IMR-90 (cell line): ENCODE results near the gene PAK5. TPM values are rescaled to one million over a fixed set of nuclear protein-coding genes. Genes with fewer than 3 reads are reported as not detected.
A peak's percentile ranks its signal among the peaks of the same experiment; 100 is the strongest.

Source experiments
- ATAC-seq: fragments of 200-7000 bp; cut with Tn5 transposase; 2 replicates; pipeline ENCODE4 v1.9.1; 2020; ENCODE audit warnings: low read depth, mild to moderate bottlenecking, moderate library complexity
- BruUV-seq: library from RNA; stranded (reverse); fragments of 400-500 nt; replicated peaks from 2 replicates; lab custom pipeline; 2021; lab: Mats Ljungman, UMichigan
- CTCF ChIA-PET: fragments of 300-600 bp; formaldehyde crosslinking; extraction: SDS; loops from one replicate; lab custom pipeline; 2021; ENCODE audit warnings: antibody characterized with exemption; lab: Yijun Ruan, JAX
- POLR2A ChIA-PET: fragments of 300-600 bp; sonication (Branson Sonifier 250); formaldehyde crosslinking; loops from one replicate; lab custom pipeline; 2022; ENCODE audit warnings: antibody characterized with exemption; ENCODE audit not compliant: unreplicated experiment; lab: Charles Lee
- DNase-seq: peaks from one replicate; pipeline ENCODE4 v3.0.0; 2013
- H2AFZ ChIP-seq: replicated peaks from 2 replicates; pipeline ENCODE3; 2013; ENCODE audit warnings: low read length, mild to moderate bottlenecking; ENCODE audit not compliant: poor library complexity
- H2AK5ac ChIP-seq: 2 replicates; pipeline ENCODE4 v1.6.1; 2013; ENCODE audit warnings: low read depth, low read length, inconsistent platforms
- H2AK9ac ChIP-seq: replicated peaks from 2 replicates; pipeline ENCODE3; 2013; ENCODE audit warnings: mild to moderate bottlenecking, low read depth, low read length, moderate library complexity; ENCODE audit not compliant: poor library complexity
- H2BK120ac ChIP-seq: 2 replicates; pipeline ENCODE4 v1.6.1; 2013; ENCODE audit warnings: low read depth, low read length, inconsistent platforms
- H2BK15ac ChIP-seq: 3 replicates; pipeline ENCODE4 v1.6.1; 2013; ENCODE audit warnings: low read depth, low read length, inconsistent platforms
- H2BK20ac ChIP-seq: 2 replicates; pipeline ENCODE4 v1.6.1; 2013; ENCODE audit warnings: low read depth, mild to moderate bottlenecking, inconsistent platforms, low read length, moderate library complexity
- H2BK5ac ChIP-seq: 2 replicates; pipeline ENCODE4 v1.6.1; 2013; ENCODE audit warnings: mild to moderate bottlenecking, low read depth, low read length, inconsistent platforms; ENCODE audit not compliant: poor library complexity, severe bottlenecking
- H3K14ac ChIP-seq: replicated peaks from 2 replicates; pipeline ENCODE4 v1.6.1; 2013; ENCODE audit warnings: low read depth, low read length, inconsistent platforms
- H3K18ac ChIP-seq: 2 replicates; pipeline ENCODE4 v1.6.1; 2013; ENCODE audit warnings: low read depth, low read length, control low read depth
- H3K23ac ChIP-seq: 2 replicates; pipeline ENCODE4 v1.6.1; 2013; ENCODE audit warnings: low read depth, low read length, inconsistent platforms
- H3K27ac ChIP-seq: 2 replicates; pipeline ENCODE4 v1.5.1; 2013; ENCODE audit warnings: mild to moderate bottlenecking, control low read depth, low read length; ENCODE audit not compliant: insufficient read depth
- H3K27me3 ChIP-seq: 2 replicates; pipeline ENCODE4 v1.6.1; 2013; ENCODE audit warnings: low read length; ENCODE audit not compliant: control insufficient read depth, insufficient read depth
- H3K36me3 ChIP-seq: 2 replicates; pipeline ENCODE4 v1.6.1; 2013; ENCODE audit warnings: low read length, mixed read lengths; ENCODE audit not compliant: control insufficient read depth, insufficient read depth
- H3K4ac ChIP-seq: 2 replicates; pipeline ENCODE4 v1.6.1; 2013; ENCODE audit warnings: low read depth, low read length, inconsistent platforms
- H3K4me1 ChIP-seq: 2 replicates; pipeline ENCODE4 v1.6.1; 2013; ENCODE audit warnings: low read length, mixed read lengths; ENCODE audit not compliant: control insufficient read depth, insufficient read depth
- H3K4me2 ChIP-seq: 2 replicates; pipeline ENCODE4 v1.6.1; 2013; ENCODE audit warnings: low read depth, mild to moderate bottlenecking, control low read depth, low read length, moderate library complexity
- H3K4me3 ChIP-seq: 2 replicates; pipeline ENCODE4 v1.5.1; 2013; ENCODE audit warnings: low read depth, mild to moderate bottlenecking, control low read depth, low read length, moderate library complexity; ENCODE audit not compliant: insufficient read depth
- H3K56ac ChIP-seq: 2 replicates; pipeline ENCODE4 v1.6.1; 2013; ENCODE audit warnings: low read length, inconsistent platforms; ENCODE audit not compliant: insufficient read depth; ENCODE audit errors: extremely low read depth
- H3K79me1 ChIP-seq, 2 experiments: 2 replicates each; pipeline ENCODE4 v1.6.1; 2013; ENCODE audit warnings: low read length in 2 of 2, inconsistent platforms in 1 of 2, low read depth in 1 of 2
- H3K9ac ChIP-seq: 2 replicates; pipeline ENCODE4 v1.6.1; 2013; ENCODE audit warnings: low read depth, low read length, control low read depth
- H3K9me1 ChIP-seq: 2 replicates; pipeline ENCODE4 v1.6.1; 2013; ENCODE audit warnings: low read length, inconsistent platforms; ENCODE audit not compliant: insufficient read depth
- H3K9me3 ChIP-seq: 2 replicates; pipeline ENCODE4 v1.6.1; 2013; ENCODE audit warnings: low read length; ENCODE audit not compliant: control insufficient read depth, insufficient read depth
- H4K20me1 ChIP-seq: 2 replicates; pipeline ENCODE4 v1.6.1; 2013; ENCODE audit warnings: low read length, inconsistent platforms; ENCODE audit not compliant: insufficient read depth
- H4K5ac ChIP-seq: 2 replicates; pipeline ENCODE4 v1.6.1; 2013; ENCODE audit warnings: mild to moderate bottlenecking, low read depth, low read length, control low read depth
- H4K8ac ChIP-seq, 2 experiments: 2 replicates each; pipeline ENCODE4 v1.6.1; 2013; ENCODE audit warnings: low read depth in 2 of 2, low read length in 2 of 2, control low read depth in 1 of 2, inconsistent platforms in 1 of 2
- H4K91ac ChIP-seq: 2 replicates; pipeline ENCODE4 v1.6.1; 2013; ENCODE audit warnings: low read depth, low read length, inconsistent platforms; ENCODE audit not compliant: insufficient read depth
- BHLHE40 ChIP-seq: fragments of 150-350 bp; IDR thresholded peaks from 2 replicates; pipeline ENCODE4 v1.6.1; 2016; ENCODE audit warnings: mild to moderate bottlenecking, low read depth, low read length
- CHD1 ChIP-seq: IDR thresholded peaks from 2 replicates; pipeline ENCODE4 v1.6.1; 2012; ENCODE audit warnings: low read depth, low read length, improper control_type of control experiment
- MAFK ChIP-seq: IDR thresholded peaks from 2 replicates; pipeline ENCODE4 v1.6.1; 2012; ENCODE audit warnings: low read depth, low read length, improper control_type of control experiment
- NFE2L2 ChIP-seq: fragments of 150-350 bp; IDR thresholded peaks from 2 replicates; pipeline ENCODE4 v1.6.1; 2016; ENCODE audit warnings: low read depth, mild to moderate bottlenecking, low read length
- RAD21 ChIP-seq: IDR thresholded peaks from 2 replicates; pipeline ENCODE4 v1.6.1; 2012; ENCODE audit warnings: low read length, improper control_type of control experiment
- RCOR1 ChIP-seq: IDR thresholded peaks from 2 replicates; pipeline ENCODE4 v1.6.1; 2012; ENCODE audit warnings: mild to moderate bottlenecking, low read length, improper control_type of control experiment; ENCODE audit not compliant: insufficient replicate concordance
- RFX5 ChIP-seq: IDR thresholded peaks from 2 replicates; pipeline ENCODE4 v1.8.0; 2012; ENCODE audit warnings: low read depth, mild to moderate bottlenecking, low read length, moderate library complexity
- SMC3 ChIP-seq: fragments of 150-350 bp; IDR thresholded peaks from 2 replicates; pipeline ENCODE4 v1.6.1; 2016; ENCODE audit warnings: low read depth, mild to moderate bottlenecking, antibody characterized with exemption, low read length, moderate library complexity
- WGBS, 2 experiments: methylation state at CpG; one replicate each; pipeline versions ENCODE4 v1.1.5 to v1.1.7; 2013; ENCODE audit warnings: missing lambda C conversion rate in 2 of 2; ENCODE audit not compliant: insufficient read length in 1 of 2; ENCODE audit errors: extremely low coverage in 2 of 2; 5-methylcytosine and 5-hydroxymethylcytosine counted together
- dilution Hi-C: fragments of 300-500 bp; cut with HindIII; formaldehyde crosslinking; loops from one replicate; pipeline ENCODE4 v1.14.3; 2018; ENCODE audit warnings: low sequenced_read_pairs; ENCODE audit not compliant: unreplicated experiment
- in situ Hi-C: fragments of 300-500 bp; cut with MboI; formaldehyde crosslinking; loops from 3 replicates; pipeline ENCODE4 v1.14.3; 2019; ENCODE audit warnings: low sequenced_read_pairs, inconsistent platforms, mixed read lengths
- intact Hi-C: fragments of 100-400 bp; cut with micrococcal nuclease; formaldehyde crosslinking; loops from 2 replicates; pipeline ENCODE4 v1.10.0; 2022
- polyA plus RNA-seq, 3 experiments: library from polyadenylated mRNA; depleted of rRNA; stranded (reverse); fragments of >200 nt; gene quantifications; 2 replicates each; pipeline ENCODE4 v1.2.3, GENCODE V29; 2012; ENCODE audit warnings: low replicate concordance in 1 of 3
- total RNA-seq: library from RNA; depleted of rRNA; stranded (reverse); fragments of >200 nt; gene quantifications from 2 replicates; pipeline ENCODE4 v1.2.3, GENCODE V29; 2012
- TF ChIP-seq, protein P1 (sequence below): fragments of 150-350 bp; IDR thresholded peaks from 2 replicates; pipeline ENCODE4 v1.6.1; 2016; ENCODE audit warnings: low read depth, mild to moderate bottlenecking, low read length, moderate library complexity, borderline replicate concordance
- TF ChIP-seq, protein P2 (sequence below): conservative IDR thresholded peaks from 2 replicates; pipeline ENCODE4 v1.5.1; 2012; ENCODE audit warnings: mild to moderate bottlenecking, low read depth, low read length, improper control_type of control experiment

The PAK5 gene
- total and polyA plus RNA-seq, 2 of the 4 experiments (the other 2 are of a cell fraction) = not detected

DNA sequence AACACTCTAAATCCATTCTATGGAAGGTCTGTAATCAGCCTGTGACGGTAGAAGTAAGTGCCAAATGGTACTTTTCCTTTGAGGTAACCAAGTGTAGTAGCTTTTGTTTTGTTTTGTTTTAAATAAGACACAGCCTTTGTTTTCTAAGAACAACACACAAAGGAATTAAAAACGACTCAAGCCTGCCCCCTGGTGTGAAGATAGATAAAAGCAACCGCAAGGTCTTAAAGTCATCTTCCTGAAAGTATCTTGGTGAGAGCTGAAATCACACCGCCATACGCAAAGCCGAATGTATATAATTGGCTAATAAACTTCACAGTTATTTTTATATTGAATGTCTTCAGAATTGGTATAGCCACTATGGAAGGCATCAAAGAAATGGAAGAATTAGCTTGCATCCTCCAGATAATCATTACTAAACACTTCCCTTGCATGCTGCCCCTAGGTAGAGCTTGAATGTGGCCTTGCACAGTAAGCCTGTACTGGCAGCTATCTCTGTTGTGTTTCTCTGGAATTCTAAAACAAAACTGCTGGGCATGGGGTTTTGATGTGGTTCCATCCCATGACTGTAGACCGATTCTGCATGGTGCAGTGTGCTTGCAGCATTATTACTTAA, 228.9 kb downstream of the PAK5 start:
- dilution Hi-C loops = no loop called here

More for the DNA sequence above, 228.9 kb downstream of the PAK5 start:
- Histone ChIP-seq H2AFZ (no peak overlapping the region), H2BK15ac (no peak overlapping the region), H3K27ac (no peak overlapping the region), H2AK5ac (no peak overlapping the region), H3K14ac (no peak overlapping the region), H3K56ac (no peak overlapping the region), H2BK120ac (no peak overlapping the region), H4K5ac (no peak overlapping the region), H3K4ac (no peak overlapping the region), H3K18ac (no peak overlapping the region), H3K36me3 (no peaks in the 10 kb centered on the region), H3K4me2 (no peak overlapping the region), H3K9me3 (no peaks in the 10 kb centered on the region), H3K4me3 (no peak overlapping the region), H3K4me1 (no peaks in the 10 kb centered on the region), H2BK5ac (no peak overlapping the region), H3K79me1 (no peaks in the 10 kb centered on the region), H2BK20ac (no peak overlapping the region), H3K9ac (no peak overlapping the region), H3K9me1 (no peaks in the 10 kb centered on the region), H4K8ac (no peak overlapping the region), H3K27me3 (peaks cover 8% of the 10 kb centered on the region), H4K20me1 (no peaks in the 10 kb centered on the region), H2AK9ac (no peak overlapping the region), H4K91ac (no peak overlapping the region), H3K23ac (no peak overlapping the region)
- WGBS, 2 experiments = no CpG with 5 or more reads among the region's 7 CpGs
- BruUV-seq = no TSS peak
- POLR2A ChIA-PET = no interaction called here
- CTCF ChIA-PET = interaction anchor here (0.6 to 2.8 kb wide), 12 partner anchors 12 to 439 kb away, joined by 3 to 24 read pairs (median 4); no protein-coding TSS in a partner anchor
- TF ChIP-seq BHLHE40 (no peak), MAFK (no peak), RAD21 (peak; percentile 66), SMC3 (peak; percentile 80), RFX5 (no peak), RCOR1 (no peak), CHD1 (no peak), NFE2L2 (no peak)
- TF ChIP-seq, protein P1, sequence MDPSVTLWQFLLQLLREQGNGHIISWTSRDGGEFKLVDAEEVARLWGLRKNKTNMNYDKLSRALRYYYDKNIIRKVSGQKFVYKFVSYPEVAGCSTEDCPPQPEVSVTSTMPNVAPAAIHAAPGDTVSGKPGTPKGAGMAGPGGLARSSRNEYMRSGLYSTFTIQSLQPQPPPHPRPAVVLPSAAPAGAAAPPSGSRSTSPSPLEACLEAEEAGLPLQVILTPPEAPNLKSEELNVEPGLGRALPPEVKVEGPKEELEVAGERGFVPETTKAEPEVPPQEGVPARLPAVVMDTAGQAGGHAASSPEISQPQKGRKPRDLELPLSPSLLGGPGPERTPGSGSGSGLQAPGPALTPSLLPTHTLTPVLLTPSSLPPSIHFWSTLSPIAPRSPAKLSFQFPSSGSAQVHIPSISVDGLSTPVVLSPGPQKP = no peak
- TF ChIP-seq, protein P2, sequence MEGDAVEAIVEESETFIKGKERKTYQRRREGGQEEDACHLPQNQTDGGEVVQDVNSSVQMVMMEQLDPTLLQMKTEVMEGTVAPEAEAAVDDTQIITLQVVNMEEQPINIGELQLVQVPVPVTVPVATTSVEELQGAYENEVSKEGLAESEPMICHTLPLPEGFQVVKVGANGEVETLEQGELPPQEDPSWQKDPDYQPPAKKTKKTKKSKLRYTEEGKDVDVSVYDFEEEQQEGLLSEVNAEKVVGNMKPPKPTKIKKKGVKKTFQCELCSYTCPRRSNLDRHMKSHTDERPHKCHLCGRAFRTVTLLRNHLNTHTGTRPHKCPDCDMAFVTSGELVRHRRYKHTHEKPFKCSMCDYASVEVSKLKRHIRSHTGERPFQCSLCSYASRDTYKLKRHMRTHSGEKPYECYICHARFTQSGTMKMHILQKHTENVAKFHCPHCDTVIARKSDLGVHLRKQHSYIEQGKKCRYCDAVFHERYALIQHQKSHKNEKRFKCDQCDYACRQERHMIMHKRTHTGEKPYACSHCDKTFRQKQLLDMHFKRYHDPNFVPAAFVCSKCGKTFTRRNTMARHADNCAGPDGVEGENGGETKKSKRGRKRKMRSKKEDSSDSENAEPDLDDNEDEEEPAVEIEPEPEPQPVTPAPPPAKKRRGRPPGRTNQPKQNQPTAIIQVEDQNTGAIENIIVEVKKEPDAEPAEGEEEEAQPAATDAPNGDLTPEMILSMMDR = peak; percentile 72
- ATAC-seq (peak; percentile 85), DNase-seq (peak; percentile 71)
- intact Hi-C loops = loop anchor here (1.0 to 10.0 kb wide), 7 partner anchors 133 to 1935 kb away; no protein-coding TSS in a partner anchor
- in situ Hi-C loops = loop anchor here (5.0 to 25.0 kb wide), 3 partner anchors 102 to 855 kb away; no protein-coding TSS in a partner anchor
